Measurements from ENCODE around the gene PFN3.

GRCh38 chr5:177428574-177429217 lies 28.2 kb upstream of the PFN3 start:
- TF ChIP-seq ZNF749 (CRISPR knock-in tag; IDR thresholded peaks at IDR 0.05; ENCODE audit: borderline replicate concordance) (no peak), POLR2A (IDR thresholded peaks at IDR 0.05; ENCODE audit: insufficient read depth in 1 of 2, low read depth in 2 of 2, low read length in 2 of 2) (no peak), TCF12 (IDR thresholded peaks at IDR 0.05) (no peak), TCF12 (CRISPR knock-in tag; IDR thresholded peaks at IDR 0.05) (no peak), YY1 (IDR thresholded peaks at IDR 0.05; ENCODE audit: insufficient read depth, insufficient replicate concordance, low read depth, low read length) (no peak), SATB2 (CRISPR knock-in tag; IDR thresholded peaks at IDR 0.05) (no peak), ZNF839 (CRISPR knock-in tag; IDR thresholded peaks at IDR 0.05; ENCODE audit: borderline replicate concordance) (no peak), SMAD9 (CRISPR knock-in tag; IDR thresholded peaks at IDR 0.05) (no peak), CCAR2 (optimal IDR thresholded peaks at IDR 0.05; ENCODE audit: low read depth, low read length) (no peak), REST (IDR thresholded peaks at IDR 0.05; ENCODE audit: borderline replicate concordance in 1 of 2, low read depth in 1 of 2, low read length in 2 of 2) (no peak), RNF2 (conservative IDR thresholded peaks at IDR 0.05; ENCODE audit: low read depth) (no peak), CTCF (CRISPR knock-in tag; IDR thresholded peaks at IDR 0.05) (no peak), ZFX (CRISPR knock-in tag; IDR thresholded peaks at IDR 0.05; ENCODE audit: low read depth) (no peak), POLR2AphosphoS5 (IDR thresholded peaks at IDR 0.05; ENCODE audit: low read depth, low read length) (no peak)

Data from HepG2 (cell line).